Astrocyte (in vitro differentiated cells and primary cell): ENCODE data around the gene NRBF2.

Experiments used
- CTCF ChIP-seq: IDR thresholded peaks from 2 replicates; pipeline ENCODE4 v1.5.1; 2011; ENCODE audit warnings: low read depth, mild to moderate bottlenecking, inconsistent platforms, low read length, moderate library complexity; ENCODE audit not compliant: insufficient read depth
- EZH2 ChIP-seq: IDR thresholded peaks from 2 replicates; pipeline ENCODE4 v1.6.1; 2012; ENCODE audit warnings: mild to moderate bottlenecking, low read length, inconsistent platforms; ENCODE audit not compliant: insufficient read depth

GRCh38 chr10:63145782-63146181, 12.7 kb downstream of the NRBF2 start:
- TF ChIP-seq CTCF (no peak), EZH2 (no peak)
